ENCODE data around the gene PPP1R3F.
"Not testable (repeated sequence)": the region's sequence is repeated elsewhere in the genome, so short reads cannot be mapped to it uniquely, and the experiment has no call there.

Gene PPP1R3F

GRCh38 chrX:49270249-49270921, 792 bp downstream of the PPP1R3F start:
- DNase-seq (ENCODE audit: low read depth in 2 of 3, low spot score in 2 of 3), result no peak

- no peak for DNase-seq (ENCODE audit: low read depth in 2 of 3, low spot score in 2 of 3)
Observed at GRCh38 chrX:49271341-49271740, 1.7 kb downstream of the PPP1R3F start.

- DNase-seq (ENCODE audit: low read depth in 2 of 3, low spot score in 2 of 3), result no peak
Observed at GRCh38 chrX:49272421-49272820, 2.8 kb downstream of the PPP1R3F start.

- no peak for DNase-seq (ENCODE audit: low read depth in 2 of 3, low spot score in 2 of 3)
Observed at GRCh38 chrX:49273181-49273727, 3.7 kb downstream of the PPP1R3F start.

GRCh38 chrX:49276207-49276606, 6.6 kb downstream of the PPP1R3F start:
- no peak for DNase-seq (ENCODE audit: low read depth in 2 of 3, low spot score in 2 of 3)

GRCh38 chrX:49276671-49277534, 7.3 kb downstream of the PPP1R3F start:
- DNase-seq (ENCODE audit: low read depth in 2 of 3, low spot score in 2 of 3), result no peak

- DNase-seq (ENCODE audit: low read depth in 2 of 3, low spot score in 2 of 3), result no peak
Observed at GRCh38 chrX:49277535-49277830, 7.9 kb downstream of the PPP1R3F start.

DNA sequence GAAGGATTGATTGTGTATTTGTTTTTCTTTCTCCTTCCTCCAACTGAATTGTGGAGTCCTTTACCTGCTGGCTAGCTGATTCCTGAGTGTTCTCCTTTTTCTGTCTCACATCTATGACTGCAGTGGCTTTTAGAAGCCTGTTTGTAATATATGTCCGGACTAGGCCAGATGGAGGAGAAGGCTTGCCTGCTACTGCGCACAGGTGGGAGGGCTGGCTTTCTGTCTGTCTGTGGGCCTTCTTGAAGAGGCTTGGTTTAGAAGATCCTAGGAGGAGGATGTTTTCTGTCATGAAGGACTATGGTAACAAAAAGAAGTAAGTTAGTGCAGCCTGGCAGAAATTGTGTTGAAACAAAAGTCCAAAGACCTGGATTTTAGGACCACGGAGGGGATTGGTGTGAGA, 8.5 kb downstream of the PPP1R3F start:
- DNase-seq (ENCODE audit: low read depth in 2 of 3, low spot score in 2 of 3), result no peak

GRCh38 chrX:49282647-49283011, 13.0 kb downstream of the PPP1R3F start:
- no peak for DNase-seq (ENCODE audit: low read depth in 2 of 3, low spot score in 2 of 3)

DNA sequence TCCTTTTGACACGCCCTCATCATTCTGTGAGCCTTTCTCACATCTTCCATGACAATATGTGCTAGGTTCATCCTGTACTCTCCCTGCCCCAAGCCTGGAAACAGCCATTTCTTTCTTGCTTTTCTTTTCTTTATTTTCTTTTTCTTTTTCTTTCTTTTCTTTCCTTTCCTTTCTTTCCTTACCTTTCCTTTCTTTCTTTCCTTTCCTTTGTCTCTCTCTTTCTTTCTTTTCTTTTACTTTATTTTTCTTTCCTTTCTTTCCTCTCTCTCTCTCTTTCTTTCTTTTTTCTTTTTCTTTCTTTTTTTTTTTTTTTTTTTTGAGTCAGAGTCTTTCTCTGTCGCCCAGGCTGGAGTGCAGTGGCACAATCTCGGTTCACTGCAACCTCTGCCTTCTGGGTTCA, 14.6 kb downstream of the PPP1R3F start:
- no peak for DNase-seq (ENCODE audit: low read depth in 2 of 3, low spot score in 2 of 3)

- DNase-seq (ENCODE audit: low read depth in 2 of 3, low spot score in 2 of 3), result no peak
Observed at GRCh38 chrX:49286136-49286535, 16.5 kb downstream of the PPP1R3F start.

- DNase-seq (ENCODE audit: low read depth in 2 of 3, low spot score in 2 of 3), result no peak
Observed at GRCh38 chrX:49286581-49286980, 17.0 kb downstream of the PPP1R3F start.

- DNase-seq (ENCODE audit: low read depth in 2 of 3, low spot score in 2 of 3), result no peak
Observed at GRCh38 chrX:49287665-49288064, 18.1 kb downstream of the PPP1R3F start.

GRCh38 chrX:49290215-49290614, 20.6 kb downstream of the PPP1R3F start:
- no peak for DNase-seq (ENCODE audit: low read depth in 2 of 3, low spot score in 2 of 3)

- peak in 2 of 3 experiments; percentile 51 to 65 for DNase-seq (ENCODE audit: low read depth in 2 of 3, low spot score in 2 of 3)
Observed at GRCh38 chrX:49291615-49292337, 22.2 kb downstream of the PPP1R3F start.

GRCh38 chrX:49292400-49293362, 23.1 kb downstream of the PPP1R3F start:
- DNase-seq (ENCODE audit: low read depth in 2 of 3, low spot score in 2 of 3), result no peak

DNA sequence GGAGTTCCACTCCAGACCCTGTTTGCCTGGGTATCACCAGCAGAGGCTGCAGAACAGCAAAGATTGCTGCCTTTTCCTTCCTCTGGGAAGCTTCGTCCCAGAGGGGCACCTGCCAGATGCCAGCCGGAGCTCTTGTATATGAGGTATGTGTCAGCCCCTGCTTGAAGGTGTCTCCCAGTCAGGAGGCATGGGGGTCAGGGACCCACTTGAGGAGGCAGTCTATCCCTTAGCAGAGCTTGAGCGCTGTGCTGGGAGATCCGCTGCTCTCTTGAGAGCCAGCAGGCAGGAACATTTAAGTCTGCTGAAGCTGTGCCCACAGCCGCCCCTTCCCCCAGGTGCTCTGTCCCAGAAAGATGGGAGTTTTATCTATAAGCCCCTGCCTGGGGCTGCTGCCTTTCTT, 29.7 kb downstream of the PPP1R3F start:
- not testable (repeated sequence) for DNase-seq (ENCODE audit: low read depth in 2 of 3, low spot score in 2 of 3)

DNA sequence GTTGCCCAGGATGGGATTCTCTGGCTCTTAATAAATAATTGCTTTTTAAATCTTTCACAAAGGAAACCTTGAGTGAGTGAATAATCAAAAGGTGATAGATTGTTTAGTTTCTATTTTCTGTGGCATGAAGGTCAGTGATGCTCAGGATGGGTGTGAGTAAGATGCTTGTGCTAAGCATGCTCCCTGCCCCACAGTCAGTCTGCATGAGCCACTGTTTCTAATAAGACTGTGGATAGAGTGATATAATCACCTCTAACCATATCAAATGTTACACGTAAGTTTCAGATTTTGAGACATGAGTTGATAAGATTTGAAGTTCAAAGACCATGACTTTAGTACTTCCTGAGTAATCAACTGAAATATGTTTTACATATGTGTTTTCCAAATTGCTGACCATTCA, 31.1 kb downstream of the PPP1R3F start:
- DNase-seq (ENCODE audit: low read depth in 2 of 3, low spot score in 2 of 3), result no peak

GRCh38 chrX:49303346-49303745, 33.8 kb downstream of the PPP1R3F start, which contains the start of gene GAGE10:
Gene GAGE10 (plus strand): TSS chrX:49303646. CDS start chrX:49304860, 1,214 bp downstream.
- DNase-seq (ENCODE audit: low read depth in 2 of 3, low spot score in 2 of 3), result no peak

DNA sequence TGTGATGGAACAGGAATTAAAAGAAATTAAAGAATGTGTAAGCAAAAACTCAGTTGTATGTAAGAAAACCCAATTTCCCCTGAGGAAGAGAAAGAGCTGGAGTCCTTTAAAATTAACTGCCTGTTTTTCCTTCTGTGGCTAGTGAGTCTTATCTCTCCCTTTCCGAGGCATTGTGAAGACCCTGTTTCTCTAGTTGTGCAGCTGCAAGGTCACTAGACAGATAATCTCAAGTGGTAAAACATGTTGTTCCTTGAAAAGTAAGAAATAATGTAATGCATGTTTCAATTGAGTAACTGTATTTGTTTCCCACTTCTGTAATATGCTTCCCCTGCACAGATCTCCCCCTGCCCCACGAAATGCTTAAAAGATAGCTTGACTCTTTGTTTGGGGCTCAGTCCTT, 38.2 kb downstream of the PPP1R3F start:
- DNase-seq (ENCODE audit: low read depth in 2 of 3, low spot score in 2 of 3), result not testable (repeated sequence)
